ENCODE results near the gene DOCK11.

GRCh38 chrX:118507766-118508165 is 12.2 kb downstream of the DOCK11 start:
- no peak for TF ChIP-seq CTCF (IDR thresholded peaks at IDR 0.05)
- no peak for TF ChIP-seq POLR2A (IDR thresholded peaks at IDR 0.05)

Measured in body of pancreas (tissue), 4 donors.